SU-DHL-6 (cell line): Measurements from ENCODE around the gene CTDSPL.

Source experiments
- EZH2phosphoT487 ChIP-seq: fragments of 200-600 bp; sonication (generic), shearing (Covaris generic); conservative IDR thresholded peaks from 2 replicates; pipeline ENCODE4 v1.6.1; 2018; ENCODE audit warnings: mild to moderate bottlenecking, antibody characterized with exemption, low read length, moderate library complexity, mixed read lengths
- TF ChIP-seq, protein P1 (sequence below): fragments of 200-600 bp; sonication (generic); IDR thresholded peaks from one replicate; pipeline ENCODE4 v1.5.1; 2017; ENCODE audit warnings: antibody characterized with exemption, mild to moderate bottlenecking, low read length, moderate library complexity; ENCODE audit not compliant: insufficient read depth, poor library complexity, severe bottlenecking

DNA sequence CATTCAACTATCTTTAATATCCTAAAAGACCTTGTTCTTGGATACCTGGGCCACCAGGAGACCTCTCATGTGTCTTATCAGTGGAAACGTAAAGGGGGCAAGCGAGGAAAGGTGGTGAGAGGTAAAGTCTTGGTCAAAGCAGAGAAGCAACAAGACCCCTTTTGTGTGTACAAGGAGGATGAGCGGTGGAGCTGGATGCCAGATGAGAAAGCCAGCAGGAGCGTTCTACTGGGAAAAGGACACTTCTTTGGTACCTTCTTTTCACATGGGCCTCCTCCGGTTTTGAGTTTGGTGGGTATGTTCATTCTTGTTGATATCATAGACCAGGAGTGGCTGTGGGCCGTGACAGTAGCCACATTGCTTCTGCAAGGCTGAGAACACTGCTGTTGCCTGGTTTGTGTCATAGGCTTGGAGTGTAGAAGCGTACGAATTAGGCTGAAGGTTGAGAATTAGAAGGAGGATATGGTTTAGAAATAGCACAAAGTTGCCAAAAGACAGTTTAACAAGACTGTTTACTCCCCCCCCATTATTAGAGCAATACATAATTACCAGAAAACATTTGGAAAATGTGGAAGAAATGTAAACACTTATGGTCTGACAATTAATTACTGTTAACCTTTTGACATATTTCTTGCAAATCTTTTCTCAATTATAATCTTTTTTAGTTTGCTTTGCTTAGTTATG is 82.1 kb downstream of the CTDSPL start:
- TF ChIP-seq, protein P1, sequence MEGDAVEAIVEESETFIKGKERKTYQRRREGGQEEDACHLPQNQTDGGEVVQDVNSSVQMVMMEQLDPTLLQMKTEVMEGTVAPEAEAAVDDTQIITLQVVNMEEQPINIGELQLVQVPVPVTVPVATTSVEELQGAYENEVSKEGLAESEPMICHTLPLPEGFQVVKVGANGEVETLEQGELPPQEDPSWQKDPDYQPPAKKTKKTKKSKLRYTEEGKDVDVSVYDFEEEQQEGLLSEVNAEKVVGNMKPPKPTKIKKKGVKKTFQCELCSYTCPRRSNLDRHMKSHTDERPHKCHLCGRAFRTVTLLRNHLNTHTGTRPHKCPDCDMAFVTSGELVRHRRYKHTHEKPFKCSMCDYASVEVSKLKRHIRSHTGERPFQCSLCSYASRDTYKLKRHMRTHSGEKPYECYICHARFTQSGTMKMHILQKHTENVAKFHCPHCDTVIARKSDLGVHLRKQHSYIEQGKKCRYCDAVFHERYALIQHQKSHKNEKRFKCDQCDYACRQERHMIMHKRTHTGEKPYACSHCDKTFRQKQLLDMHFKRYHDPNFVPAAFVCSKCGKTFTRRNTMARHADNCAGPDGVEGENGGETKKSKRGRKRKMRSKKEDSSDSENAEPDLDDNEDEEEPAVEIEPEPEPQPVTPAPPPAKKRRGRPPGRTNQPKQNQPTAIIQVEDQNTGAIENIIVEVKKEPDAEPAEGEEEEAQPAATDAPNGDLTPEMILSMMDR: no peak
- no peak for TF ChIP-seq EZH2phosphoT487
